Measurements from ENCODE around the gene TIGD2.

- TF ChIP-seq GATA2 (IDR thresholded peaks at IDR 0.05; ENCODE audit: insufficient read depth, insufficient read length, low read depth, low read length) (no peak), POLR2AphosphoS5 (IDR thresholded peaks at IDR 0.05; ENCODE audit: insufficient read depth, low read depth, low read length) (no peak), POLR2A (IDR thresholded peaks at IDR 0.05; ENCODE audit: low read depth, low read length) (no peak), MYC (IDR thresholded peaks at IDR 0.05; ENCODE audit: low read depth, low read length) (no peak), EZH2 (IDR thresholded peaks at IDR 0.05; ENCODE audit: borderline replicate concordance, low read depth, low read length, severe bottlenecking) (no peak), JUN (IDR thresholded peaks at IDR 0.05; ENCODE audit: borderline replicate concordance, insufficient read depth, insufficient read length, low read depth) (no peak)
- TF ChIP-seq, protein P1, sequence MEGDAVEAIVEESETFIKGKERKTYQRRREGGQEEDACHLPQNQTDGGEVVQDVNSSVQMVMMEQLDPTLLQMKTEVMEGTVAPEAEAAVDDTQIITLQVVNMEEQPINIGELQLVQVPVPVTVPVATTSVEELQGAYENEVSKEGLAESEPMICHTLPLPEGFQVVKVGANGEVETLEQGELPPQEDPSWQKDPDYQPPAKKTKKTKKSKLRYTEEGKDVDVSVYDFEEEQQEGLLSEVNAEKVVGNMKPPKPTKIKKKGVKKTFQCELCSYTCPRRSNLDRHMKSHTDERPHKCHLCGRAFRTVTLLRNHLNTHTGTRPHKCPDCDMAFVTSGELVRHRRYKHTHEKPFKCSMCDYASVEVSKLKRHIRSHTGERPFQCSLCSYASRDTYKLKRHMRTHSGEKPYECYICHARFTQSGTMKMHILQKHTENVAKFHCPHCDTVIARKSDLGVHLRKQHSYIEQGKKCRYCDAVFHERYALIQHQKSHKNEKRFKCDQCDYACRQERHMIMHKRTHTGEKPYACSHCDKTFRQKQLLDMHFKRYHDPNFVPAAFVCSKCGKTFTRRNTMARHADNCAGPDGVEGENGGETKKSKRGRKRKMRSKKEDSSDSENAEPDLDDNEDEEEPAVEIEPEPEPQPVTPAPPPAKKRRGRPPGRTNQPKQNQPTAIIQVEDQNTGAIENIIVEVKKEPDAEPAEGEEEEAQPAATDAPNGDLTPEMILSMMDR (IDR thresholded peaks at IDR 0.05; ENCODE audit: extremely low read depth in 1 of 2, insufficient read depth in 1 of 2, low read depth in 1 of 2, low read length in 2 of 2) = no peak
- TF ChIP-seq, protein P2, sequence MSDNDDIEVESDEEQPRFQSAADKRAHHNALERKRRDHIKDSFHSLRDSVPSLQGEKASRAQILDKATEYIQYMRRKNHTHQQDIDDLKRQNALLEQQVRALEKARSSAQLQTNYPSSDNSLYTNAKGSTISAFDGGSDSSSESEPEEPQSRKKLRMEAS (IDR thresholded peaks at IDR 0.05; ENCODE audit: insufficient read depth, insufficient read length) = no peak
Observed at GRCh38 chr4:89161841-89162240, 50.5 kb downstream of the TIGD2 start.
